GM19467 (cell line): ENCODE results near the gene ABI1.

Experiments
- ATAC-seq: cut with Tn5 transposase; IDR thresholded peaks from one replicate; pipeline ENCODE4 v1.9.1; 2021; ENCODE audit warnings: mild to moderate bottlenecking, moderate library complexity; ENCODE audit not compliant: unreplicated experiment

Gene ABI1

DNA sequence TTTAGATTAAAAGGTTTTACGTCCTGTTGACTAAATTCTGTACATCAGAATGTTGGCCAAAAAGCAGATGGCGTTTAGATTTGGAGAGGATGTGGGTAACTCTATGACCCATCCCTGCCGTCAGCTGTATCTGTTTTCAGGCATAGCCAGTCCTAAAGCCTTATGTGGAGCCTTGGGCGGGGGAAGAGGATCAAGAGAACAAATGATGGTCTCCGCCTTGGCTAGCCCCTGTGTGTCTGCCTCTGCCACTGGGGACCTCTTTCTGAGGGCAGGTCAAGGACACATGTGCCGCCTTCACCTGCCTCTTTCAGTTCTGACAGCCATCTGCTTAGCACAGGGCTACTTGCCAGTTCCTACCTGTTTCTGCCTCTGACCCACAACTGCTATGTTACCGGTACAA, 139.2 kb downstream of the ABI1 start:
- no peak for ATAC-seq

DNA sequence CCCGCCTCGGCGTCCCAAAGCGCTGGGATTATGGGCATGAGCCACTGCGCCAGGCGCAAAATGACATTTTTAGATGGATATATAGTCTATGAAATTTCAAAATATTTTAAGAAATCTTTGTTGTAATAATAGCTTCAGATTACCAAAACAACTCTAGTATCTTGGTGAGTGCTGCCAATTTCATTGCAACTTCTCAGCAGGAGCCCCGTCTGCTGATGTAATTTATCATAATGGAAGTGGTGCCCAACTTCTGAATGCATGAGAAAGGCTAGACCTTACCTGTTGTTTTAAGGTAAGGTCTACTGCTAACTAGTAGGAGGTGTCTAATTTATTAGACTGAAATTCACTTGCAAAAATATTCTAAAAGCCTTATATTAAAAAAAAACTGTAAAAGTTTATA, 143.3 kb downstream of the ABI1 start:
- ATAC-seq: no peak

DNA sequence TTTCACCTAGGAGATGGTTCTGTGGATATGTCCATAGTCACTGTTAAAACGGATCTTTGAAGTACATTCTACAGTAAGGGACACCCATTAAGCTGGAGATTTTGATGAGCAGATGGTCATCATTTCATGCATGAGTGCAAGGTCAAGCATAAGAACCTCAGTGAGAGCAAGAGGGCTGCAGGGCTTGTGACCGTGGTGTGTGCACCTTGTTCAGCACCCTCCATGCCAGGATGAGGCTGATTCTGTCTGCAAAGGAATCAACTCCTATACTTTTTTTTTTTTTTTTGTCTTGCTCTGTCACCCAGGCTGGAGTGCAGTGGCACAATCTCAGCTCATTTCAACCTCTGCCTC, 145.6 kb downstream of the ABI1 start:
- ATAC-seq: no peak

DNA sequence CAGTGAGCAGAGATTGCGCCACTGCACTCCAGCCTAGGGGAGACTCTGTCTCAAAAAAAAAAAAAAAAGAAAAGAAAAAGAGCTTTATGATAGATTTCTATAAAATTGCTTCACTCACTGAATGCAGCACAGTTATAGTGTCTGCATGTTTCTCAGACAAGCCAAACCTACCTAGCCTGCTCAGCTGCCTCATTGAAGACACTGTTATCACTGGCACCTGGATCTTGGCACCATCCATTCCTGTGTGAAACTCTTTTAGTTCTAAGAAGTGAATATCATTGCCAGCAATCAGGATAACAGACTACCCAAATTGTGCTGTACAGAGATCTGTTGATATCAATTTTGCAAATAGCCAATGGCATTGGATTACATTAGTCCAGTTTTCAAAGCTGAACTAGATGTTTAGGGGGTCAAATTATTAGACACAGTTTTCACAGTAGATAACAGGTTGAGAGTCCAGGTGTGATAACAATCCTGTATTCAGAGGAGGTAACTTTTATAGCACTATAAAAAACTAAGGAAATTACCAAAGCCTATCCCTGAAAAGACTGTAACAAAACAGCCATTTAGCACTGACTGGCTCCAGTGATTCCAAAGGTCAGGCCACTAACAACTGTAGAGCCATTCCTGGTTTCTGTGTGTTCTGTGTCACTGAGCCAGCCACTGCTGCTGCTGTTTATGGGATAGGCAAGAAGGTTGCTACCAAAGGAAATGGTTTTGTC, 146.2 kb downstream of the ABI1 start:
- no peak for ATAC-seq

- no peak for ATAC-seq
Measured at GRCh38 chr10:26711324-26711723, 149.4 kb downstream of the ABI1 start.

DNA sequence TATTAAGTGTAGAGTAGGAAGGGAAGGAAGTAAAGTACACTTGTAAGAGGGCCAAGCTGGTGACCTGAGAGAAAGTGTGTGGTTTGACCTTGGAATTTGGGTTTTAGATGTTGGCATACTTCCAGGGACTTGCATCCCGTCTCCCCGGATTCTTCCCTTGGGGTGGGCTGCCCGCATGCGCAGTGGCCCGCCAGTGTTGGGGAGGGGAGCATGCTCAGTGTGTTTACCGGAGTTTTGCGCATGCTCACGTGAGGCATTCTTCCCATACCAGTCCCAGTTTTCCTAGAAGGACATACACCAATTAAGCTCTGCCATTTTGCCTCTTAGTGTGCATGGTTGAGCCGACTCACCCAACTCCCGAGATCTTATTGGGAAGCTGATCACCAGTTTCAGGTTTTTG, 153.8 kb downstream of the ABI1 start:
- ATAC-seq: no peak

DNA sequence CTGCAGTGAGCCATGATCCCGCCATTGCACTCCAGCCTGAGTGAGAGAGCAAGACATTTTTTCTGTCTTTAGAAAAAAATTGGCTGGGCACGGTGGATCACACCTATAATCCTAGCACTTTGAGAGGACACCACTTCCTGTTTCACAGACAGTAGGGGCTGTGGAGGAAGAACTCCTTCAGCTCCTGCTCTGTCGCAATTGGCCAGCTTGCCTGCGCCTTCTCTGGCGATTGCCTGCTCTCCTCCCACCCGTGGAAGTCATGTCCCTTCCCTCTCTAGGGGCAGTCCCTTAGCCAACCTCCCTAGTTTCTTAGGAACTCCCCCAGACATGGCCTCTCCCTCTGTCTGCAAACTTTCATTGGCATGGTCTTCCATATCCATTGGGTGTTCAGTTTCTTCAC, 154.6 kb downstream of the ABI1 start:
- no peak for ATAC-seq

DNA sequence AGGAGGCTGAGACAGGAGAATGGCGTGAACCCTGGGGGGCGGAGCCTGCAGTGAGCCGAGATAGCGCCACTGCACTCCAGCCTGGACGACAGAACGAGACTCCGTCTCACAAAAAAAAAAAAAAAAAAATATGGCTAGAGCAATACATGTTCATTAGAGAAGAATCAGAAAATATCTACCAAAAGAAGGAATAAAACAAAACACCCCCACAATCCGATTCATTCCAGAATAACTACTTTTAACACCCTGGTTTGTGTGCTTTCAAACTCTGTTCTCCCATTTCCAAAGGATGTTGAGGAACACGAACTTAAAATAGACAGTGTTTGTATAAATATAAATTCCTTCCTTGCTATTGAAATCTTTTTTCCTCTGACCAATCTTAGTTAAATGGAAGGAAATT, 156.8 kb downstream of the ABI1 start:
- no peak for ATAC-seq

GRCh38 chr10:26703096-26703495, 157.7 kb downstream of the ABI1 start:
- no peak for ATAC-seq

- ATAC-seq: no peak
Measured at GRCh38 chr10:26700884-26701630, 159.7 kb downstream of the ABI1 start.

GRCh38 chr10:26699631-26700030, 161.1 kb downstream of the ABI1 start:
- no peak for ATAC-seq

DNA sequence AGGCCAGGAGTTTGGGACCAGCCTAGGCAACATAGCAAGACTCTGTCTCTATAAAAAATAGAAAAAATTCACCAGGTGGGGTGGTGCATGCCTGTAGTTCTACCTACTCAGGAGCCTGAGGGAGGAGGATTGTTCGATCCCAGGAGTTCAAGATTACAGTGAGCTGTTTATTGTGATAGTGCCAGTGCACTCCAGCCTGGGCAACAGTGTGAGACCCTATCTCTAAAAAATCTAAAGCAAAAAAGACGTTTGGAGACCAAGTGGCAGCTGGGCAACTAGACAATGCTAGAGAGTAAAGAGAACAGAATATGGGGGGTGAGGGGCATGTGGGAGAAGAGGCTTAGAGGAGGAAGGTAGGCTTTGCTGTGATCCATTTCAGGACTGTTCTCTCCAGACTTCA, 161.8 kb downstream of the ABI1 start:
- no peak for ATAC-seq

DNA sequence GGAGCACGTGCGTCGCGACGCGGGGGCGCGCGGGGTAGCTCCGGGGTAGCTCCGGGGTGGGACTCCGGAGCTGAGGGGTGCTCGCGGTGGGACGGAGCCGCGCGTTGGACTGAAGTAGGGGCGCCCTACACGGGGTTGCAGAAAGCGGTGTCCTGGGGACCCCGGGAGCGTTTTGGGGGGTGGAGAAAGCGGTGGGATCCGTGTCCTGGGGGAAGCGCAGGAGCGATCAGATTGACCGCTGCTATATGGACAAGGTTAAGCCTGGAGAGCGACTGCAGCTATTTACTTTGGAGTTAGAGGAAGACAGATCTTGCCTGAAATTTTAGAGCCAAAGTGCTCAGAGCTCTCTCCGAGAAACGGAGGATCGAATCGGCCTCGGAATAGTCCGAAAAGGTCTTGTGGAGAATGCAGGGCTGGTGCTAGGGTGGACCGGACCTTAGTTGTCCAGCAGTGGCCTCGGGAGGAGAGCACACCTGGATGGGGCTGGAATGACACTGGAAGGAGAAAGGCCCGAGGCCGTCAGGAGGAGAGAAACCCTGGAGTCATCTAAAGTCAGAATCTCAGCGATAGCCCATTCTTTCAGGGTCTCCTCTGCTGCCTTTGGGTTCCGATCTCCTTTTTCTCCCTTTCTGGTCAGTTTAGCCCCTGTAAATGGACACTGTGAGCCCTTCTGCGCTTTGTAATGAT, 162.7 kb downstream of the ABI1 start:
- no peak for ATAC-seq

GRCh38 chr10:26697163-26697921, 163.4 kb downstream of the ABI1 start, which contains the start of gene PDSS1:
TSS of gene PDSS1 (plus strand) at chr10:26697701. CDS start at chr10:26697712, 11 bp downstream.
- ATAC-seq: peak; percentile 76

- ATAC-seq: no peak
Measured at GRCh38 chr10:26696786-26697162, 164.0 kb downstream of the ABI1 start.
